HFF-Myc (cell line): ENCODE measurements around the gene CD9.

Experiments used
- DNase-seq: peaks from one replicate; pipeline ENCODE4 v3.0.0-alpha.2; 2011; ENCODE audit warnings: low read depth; ENCODE audit errors: extremely low read depth
- H3K4me3 ChIP-seq: replicated peaks from 2 replicates; pipeline ENCODE4 v1.5.1; 2011; ENCODE audit warnings: low read depth, mild to moderate bottlenecking, control low read depth, low read length
- CTCF ChIP-seq: IDR thresholded peaks from 2 replicates; pipeline ENCODE4 v1.5.1; 2012; ENCODE audit warnings: mild to moderate bottlenecking, low read depth, low read length, control low read depth; ENCODE audit errors: missing control alignments

Gene CD9

GRCh38 chr12:6279256-6279628, 79.0 kb downstream of the CD9 start:
- H3K4me3 ChIP-seq: no peak overlapping the region
- no peak for TF ChIP-seq CTCF
- no peak for DNase-seq

- DNase-seq: no peak
- H3K4me3 ChIP-seq: no peak overlapping the region
- TF ChIP-seq CTCF: no peak
Measured at GRCh38 chr12:6279631-6280030, 79.4 kb downstream of the CD9 start.

DNA sequence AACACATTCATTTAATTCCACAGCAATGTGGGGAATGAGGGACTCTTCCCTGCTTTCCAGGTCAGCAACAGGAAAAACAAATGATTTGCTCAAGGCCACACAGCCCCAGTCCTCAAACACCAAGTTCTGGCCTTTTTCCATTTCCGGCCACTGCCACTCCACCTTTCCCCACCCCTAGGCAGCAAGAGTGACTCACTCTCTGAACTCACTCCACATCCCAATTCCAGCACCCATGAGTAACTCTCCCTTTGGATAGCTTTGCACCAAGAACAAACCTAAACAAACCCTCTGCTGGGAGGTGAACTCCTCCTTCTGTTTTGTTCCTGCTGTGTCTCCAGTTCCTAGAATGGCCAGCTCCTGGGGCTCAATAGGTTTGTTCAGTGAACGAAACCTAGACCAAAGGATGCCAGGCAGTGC, 79.9 kb downstream of the CD9 start:
- no peak for TF ChIP-seq CTCF
- peak; percentile 88 for DNase-seq
- H3K4me3 ChIP-seq: no peak overlapping the region

- no peak overlapping the region for H3K4me3 ChIP-seq
- TF ChIP-seq CTCF: no peak
- no peak for DNase-seq
Measured at GRCh38 chr12:6280672-6281071, 80.5 kb downstream of the CD9 start.

DNA sequence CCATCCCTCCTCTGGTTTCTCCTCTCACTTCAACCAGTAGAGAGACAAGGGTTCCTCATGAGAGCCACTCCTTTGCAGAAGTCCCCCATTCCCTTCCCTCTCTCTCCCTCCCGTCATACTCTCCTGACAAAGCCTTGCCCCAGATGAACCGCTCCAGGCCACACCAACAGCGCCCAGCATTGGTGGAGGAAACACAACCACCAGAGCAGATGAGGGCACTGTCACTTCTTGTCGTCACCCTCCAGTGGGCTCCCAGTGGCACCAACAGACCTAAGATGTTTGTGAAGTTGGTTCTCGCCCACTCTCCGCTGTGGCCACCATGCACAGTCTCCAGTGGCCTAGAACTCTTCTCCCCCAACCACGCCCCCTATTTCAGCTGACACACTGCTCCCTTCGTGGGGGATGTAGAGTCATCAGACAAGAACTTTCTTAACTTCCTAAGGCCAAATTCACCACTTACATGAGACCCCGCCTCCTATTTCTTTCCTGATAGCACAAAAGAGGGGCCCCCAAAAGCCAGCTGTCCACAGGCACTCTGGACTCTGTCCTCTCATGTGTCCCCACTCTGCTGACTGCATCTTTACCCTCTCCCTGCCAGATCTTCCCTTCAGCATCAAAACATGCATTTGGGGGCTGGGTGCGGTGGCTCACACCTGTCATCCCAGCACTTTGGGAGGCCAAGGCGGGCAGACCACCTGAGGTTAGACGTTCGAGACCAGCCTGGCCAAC, 81.0 kb downstream of the CD9 start:
- no peak for TF ChIP-seq CTCF
- DNase-seq: no peak
- no peak overlapping the region for H3K4me3 ChIP-seq

GRCh38 chr12:6282453-6282840, 82.2 kb downstream of the CD9 start:
- no peak for TF ChIP-seq CTCF
- no peak for DNase-seq
- no peak overlapping the region for H3K4me3 ChIP-seq

GRCh38 chr12:6284273-6284672, 84.1 kb downstream of the CD9 start:
- H3K4me3 ChIP-seq: no peak overlapping the region
- DNase-seq: no peak
- TF ChIP-seq CTCF: no peak
